Tibial artery (tissue), 4 donors: Measurements from ENCODE around the gene LAMB1.

ENCODE experiments used
- DNase-seq, 2 donors: peaks; one replicate each; pipeline ENCODE4 v3.0.0-alpha.2; 2019
- H3K27ac ChIP-seq, 2 donors: fragments of 200-600 bp; sonication (generic) in 1 of 2; 1 replicate in 1 of 2; 2 replicates in 1 of 2; pipeline ENCODE4 v1.5.1; 2018 to 2019; ENCODE audit warnings: mild to moderate bottlenecking in 1 of 2
- H3K27me3 ChIP-seq, 2 donors: fragments of 200-600 bp; sonication (generic) in 1 of 2; one replicate each; pipeline versions ENCODE4 v1.5.1 to v1.6.0; 2016 to 2019
- H3K36me3 ChIP-seq, 3 donors: fragments of 200-600 bp; sonication (generic) in 2 of 3; one replicate each; pipeline ENCODE4 v1.5.1; 2016 to 2019; ENCODE audit warnings: mild to moderate bottlenecking in 2 of 3
- H3K4me1 ChIP-seq, 4 donors: fragments of 200-600 bp; sonication (generic) in 2 of 4; 1 replicate in 3 of 4; 2 replicates in 1 of 4; pipeline ENCODE4 v1.5.1; 2016 to 2019
- H3K4me3 ChIP-seq, 2 donors: fragments of 200-600 bp; sonication (generic) in 1 of 2; 1 replicate in 1 of 2; 2 replicates in 1 of 2; pipeline ENCODE4 v1.5.1; 2018 to 2019; ENCODE audit warnings: mild to moderate bottlenecking in 2 of 2
- H3K9me3 ChIP-seq, 3 donors: fragments of 200-600 bp; sonication (generic) in 1 of 3; one replicate each; pipeline ENCODE4 v1.5.1; 2016 to 2019
- intact Hi-C: fragments of 100-400 bp; cut with DNase I; formaldehyde crosslinking; loops from one replicate; pipeline ENCODE4 v1.15.0; 2023; ENCODE audit warnings: low total_unique reads
- TF ChIP-seq, protein P1 (sequence below), 2 experiments: fragments of 200-600 bp in 1 of 2; fragments of 450-650 bp in 1 of 2; IDR thresholded peaks; one replicate each; pipeline ENCODE4 v1.5.1; 2017 to 2019; ENCODE audit warnings: antibody characterized with exemption in 2 of 2, mild to moderate bottlenecking in 1 of 2, moderate library complexity in 1 of 2

LAMB1 gene

GRCh38 chr7:107978815-107979408, 24.0 kb downstream of the LAMB1 start:
- intact Hi-C loops = no loop called here
- Histone ChIP-seq H3K4me1 (no peaks in the 10 kb centered on the region), H3K27me3 (no peaks in the 10 kb centered on the region), H3K9me3 (no peaks in the 10 kb centered on the region), H3K27ac (no peak overlapping the region), H3K4me3 (no peak overlapping the region), H3K36me3 (peaks cover 0 to 43% (median 12%) of the 10 kb centered on the region in 3 donors)
- DNase-seq = no peak
- TF ChIP-seq, protein P1, sequence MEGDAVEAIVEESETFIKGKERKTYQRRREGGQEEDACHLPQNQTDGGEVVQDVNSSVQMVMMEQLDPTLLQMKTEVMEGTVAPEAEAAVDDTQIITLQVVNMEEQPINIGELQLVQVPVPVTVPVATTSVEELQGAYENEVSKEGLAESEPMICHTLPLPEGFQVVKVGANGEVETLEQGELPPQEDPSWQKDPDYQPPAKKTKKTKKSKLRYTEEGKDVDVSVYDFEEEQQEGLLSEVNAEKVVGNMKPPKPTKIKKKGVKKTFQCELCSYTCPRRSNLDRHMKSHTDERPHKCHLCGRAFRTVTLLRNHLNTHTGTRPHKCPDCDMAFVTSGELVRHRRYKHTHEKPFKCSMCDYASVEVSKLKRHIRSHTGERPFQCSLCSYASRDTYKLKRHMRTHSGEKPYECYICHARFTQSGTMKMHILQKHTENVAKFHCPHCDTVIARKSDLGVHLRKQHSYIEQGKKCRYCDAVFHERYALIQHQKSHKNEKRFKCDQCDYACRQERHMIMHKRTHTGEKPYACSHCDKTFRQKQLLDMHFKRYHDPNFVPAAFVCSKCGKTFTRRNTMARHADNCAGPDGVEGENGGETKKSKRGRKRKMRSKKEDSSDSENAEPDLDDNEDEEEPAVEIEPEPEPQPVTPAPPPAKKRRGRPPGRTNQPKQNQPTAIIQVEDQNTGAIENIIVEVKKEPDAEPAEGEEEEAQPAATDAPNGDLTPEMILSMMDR (IDR thresholded peaks at IDR 0.05) = no peak

- DNase-seq = no peak
- Histone ChIP-seq H3K27ac (no peak overlapping the region), H3K36me3 (peaks cover 0 to 43% (median 8%) of the 10 kb centered on the region in 3 donors), H3K4me1 (peaks cover 0 to 8% (median 0%) of the 10 kb centered on the region in 4 donors), H3K4me3 (no peak overlapping the region), H3K9me3 (no peaks in the 10 kb centered on the region), H3K27me3 (no peaks in the 10 kb centered on the region)
- intact Hi-C loops = no loop called here
- TF ChIP-seq, protein P1 (IDR thresholded peaks at IDR 0.05) = no peak
These were observed 25.9 kb downstream of the LAMB1 start for GRCh38 chr7:107977048-107977447.

GRCh38 chr7:107976620-107977019, 26.3 kb downstream of the LAMB1 start:
- intact Hi-C loops = no loop called here
- no peak overlapping the region for H3K27ac ChIP-seq
- peaks cover 0 to 11% (median 0%) of the 10 kb centered on the region in 4 donors for H3K4me1 ChIP-seq
- H3K9me3 ChIP-seq = no peaks in the 10 kb centered on the region
- H3K36me3 ChIP-seq = peaks cover 0 to 43% (median 8%) of the 10 kb centered on the region in 3 donors
- DNase-seq = no peak
- H3K4me3 ChIP-seq = no peak overlapping the region
- TF ChIP-seq, protein P1 (IDR thresholded peaks at IDR 0.05) = no peak
- H3K27me3 ChIP-seq = no peaks in the 10 kb centered on the region

DNA sequence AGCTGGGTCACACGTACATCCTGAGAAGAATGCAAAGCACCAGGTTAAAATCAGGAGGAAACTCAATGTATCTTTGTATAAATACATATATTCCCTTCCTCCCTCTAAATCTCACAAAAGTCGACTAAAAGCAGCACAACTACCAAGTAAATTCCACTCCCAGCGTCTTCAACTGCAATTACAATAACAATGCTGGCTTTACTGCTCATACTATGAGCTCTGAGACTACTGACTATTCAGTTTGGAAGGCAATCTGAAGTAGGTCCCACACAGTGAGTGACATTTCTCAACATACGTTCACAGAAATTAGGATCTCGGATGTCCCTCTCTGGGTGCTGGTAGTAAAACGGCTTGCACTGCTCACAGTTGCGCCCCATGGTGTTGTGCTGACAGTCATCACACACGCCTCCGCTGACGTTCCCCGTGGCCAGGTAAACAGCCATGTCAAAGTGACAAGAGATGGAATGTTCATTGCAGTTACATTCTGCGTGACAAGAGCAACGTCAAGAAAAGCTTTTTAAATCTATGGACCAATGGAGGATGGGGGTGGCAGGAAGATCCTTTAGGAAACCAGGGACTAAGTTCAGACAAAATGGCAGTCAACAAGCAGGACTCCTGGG, 27.5 kb downstream of the LAMB1 start:
- Histone ChIP-seq H3K27ac (no peak overlapping the region), H3K36me3 (peaks cover 0 to 43% (median 8%) of the 10 kb centered on the region in 3 donors), H3K4me3 (no peak overlapping the region), H3K4me1 (peaks cover 0 to 22% (median 0%) of the 10 kb centered on the region in 4 donors), H3K9me3 (no peaks in the 10 kb centered on the region), H3K27me3 (no peaks in the 10 kb centered on the region)
- intact Hi-C loops = no loop called here
- TF ChIP-seq, protein P1 (IDR thresholded peaks at IDR 0.05) = no peak
- DNase-seq = no peak

DNA sequence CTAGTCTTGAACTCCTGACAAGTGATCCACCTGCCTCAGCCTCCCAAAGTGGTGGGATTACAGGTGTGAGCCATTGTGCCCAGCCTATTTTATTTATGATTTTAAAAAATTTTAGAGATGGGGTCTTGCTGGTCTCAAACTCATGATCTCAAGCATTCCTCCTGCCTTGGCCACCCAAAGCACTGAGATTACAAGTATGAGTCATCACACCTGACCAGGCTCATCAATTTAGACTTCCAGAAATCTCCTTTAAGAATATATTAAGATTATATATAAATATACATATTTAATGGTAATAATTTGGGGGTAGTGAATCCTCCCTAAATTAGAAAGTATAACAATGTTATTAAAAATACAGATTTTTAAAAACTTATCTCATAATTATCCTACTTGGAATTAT, 29.1 kb downstream of the LAMB1 start:
- no peaks in the 10 kb centered on the region for H3K27me3 ChIP-seq
- peak overlapping the region in 1 of 2 donors; percentile 59 for H3K27ac ChIP-seq
- intact Hi-C loops = no loop called here

More for the DNA sequence above, 29.1 kb downstream of the LAMB1 start:
- Histone ChIP-seq H3K9me3 (no peaks in the 10 kb centered on the region), H3K4me3 (no peak overlapping the region), H3K36me3 (peaks cover 0 to 31% (median 5%) of the 10 kb centered on the region in 3 donors), H3K4me1 (peaks cover 0 to 33% (median 3%) of the 10 kb centered on the region in 4 donors)
- TF ChIP-seq, protein P1 (IDR thresholded peaks at IDR 0.05) = no peak
- no peak for DNase-seq
